SK-N-SH (cell line): ENCODE measurements around the gene USP40.

Experiments used
- EP300 ChIP-seq, 2 experiments: IDR thresholded peaks; 2 replicates each; pipeline versions ENCODE4 v1.4.0 to v1.6.1; 2012; ENCODE audit warnings: borderline replicate concordance in 1 of 2, low read depth in 1 of 2, low read length in 1 of 2
- FOXM1 ChIP-seq: IDR thresholded peaks from 2 replicates; pipeline ENCODE4 v1.4.0; 2012; ENCODE audit warnings: low read depth, mild to moderate bottlenecking
- GATA2 ChIP-seq: sonication (generic); formaldehyde crosslinking; IDR thresholded peaks from 2 replicates; pipeline ENCODE4 v1.5.0; 2020; ENCODE audit warnings: mild to moderate bottlenecking, missing genetic modification reagents
- JUND ChIP-seq: IDR thresholded peaks from 2 replicates; pipeline ENCODE4 v1.4.0; 2012
- POLR2AphosphoS5 ChIP-seq: IDR thresholded peaks from 2 replicates; pipeline ENCODE4 v1.6.1; 2012; ENCODE audit warnings: low read depth, low read length
- SIN3A ChIP-seq: IDR thresholded peaks from 2 replicates; pipeline ENCODE4 v1.6.1; 2012; ENCODE audit warnings: low read depth, mild to moderate bottlenecking, low read length, moderate library complexity, borderline replicate concordance
- SMC3 ChIP-seq: IDR thresholded peaks from 2 replicates; pipeline ENCODE4 v1.6.1; 2012; ENCODE audit warnings: low read depth, low read length, improper control_type of control experiment
- TCF12 ChIP-seq: IDR thresholded peaks from 2 replicates; pipeline ENCODE4 v1.4.0; 2012
- ZBTB33 ChIP-seq: IDR thresholded peaks from 2 replicates; pipeline ENCODE4 v1.4.0; 2012; ENCODE audit warnings: low read depth, borderline replicate concordance
- TF ChIP-seq, protein P1 (sequence below): IDR thresholded peaks from 2 replicates; pipeline ENCODE4 v1.4.0; 2012; ENCODE audit warnings: low read depth
- TF ChIP-seq, protein P2 (sequence below): fragments of 200-600 bp; sonication (generic); IDR thresholded peaks from 2 replicates; pipeline ENCODE4 v1.6.1; 2017; ENCODE audit warnings: antibody characterized with exemption, mild to moderate bottlenecking, moderate library complexity

- TF ChIP-seq GATA2 (CRISPR knock-in tag): no peak
- TF ChIP-seq, protein P1, sequence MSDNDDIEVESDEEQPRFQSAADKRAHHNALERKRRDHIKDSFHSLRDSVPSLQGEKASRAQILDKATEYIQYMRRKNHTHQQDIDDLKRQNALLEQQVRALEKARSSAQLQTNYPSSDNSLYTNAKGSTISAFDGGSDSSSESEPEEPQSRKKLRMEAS: no peak
- TF ChIP-seq SMC3: no peak
- TF ChIP-seq FOXM1: no peak
- TF ChIP-seq TCF12: no peak
- TF ChIP-seq, protein P2, sequence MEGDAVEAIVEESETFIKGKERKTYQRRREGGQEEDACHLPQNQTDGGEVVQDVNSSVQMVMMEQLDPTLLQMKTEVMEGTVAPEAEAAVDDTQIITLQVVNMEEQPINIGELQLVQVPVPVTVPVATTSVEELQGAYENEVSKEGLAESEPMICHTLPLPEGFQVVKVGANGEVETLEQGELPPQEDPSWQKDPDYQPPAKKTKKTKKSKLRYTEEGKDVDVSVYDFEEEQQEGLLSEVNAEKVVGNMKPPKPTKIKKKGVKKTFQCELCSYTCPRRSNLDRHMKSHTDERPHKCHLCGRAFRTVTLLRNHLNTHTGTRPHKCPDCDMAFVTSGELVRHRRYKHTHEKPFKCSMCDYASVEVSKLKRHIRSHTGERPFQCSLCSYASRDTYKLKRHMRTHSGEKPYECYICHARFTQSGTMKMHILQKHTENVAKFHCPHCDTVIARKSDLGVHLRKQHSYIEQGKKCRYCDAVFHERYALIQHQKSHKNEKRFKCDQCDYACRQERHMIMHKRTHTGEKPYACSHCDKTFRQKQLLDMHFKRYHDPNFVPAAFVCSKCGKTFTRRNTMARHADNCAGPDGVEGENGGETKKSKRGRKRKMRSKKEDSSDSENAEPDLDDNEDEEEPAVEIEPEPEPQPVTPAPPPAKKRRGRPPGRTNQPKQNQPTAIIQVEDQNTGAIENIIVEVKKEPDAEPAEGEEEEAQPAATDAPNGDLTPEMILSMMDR: no peak
- no peak for TF ChIP-seq POLR2AphosphoS5
- TF ChIP-seq SIN3A: no peak
- no peak for TF ChIP-seq ZBTB33
- TF ChIP-seq EP300 (IDR thresholded peaks at IDR 0.05; ENCODE audit: borderline replicate concordance in 1 of 2, low read depth in 1 of 2, low read length in 1 of 2): no peak
- no peak for TF ChIP-seq JUND
Observed at GRCh38 chr2:233499928-233500327, 66.7 kb downstream of the USP40 start.
